OCI-LY7 (cell line): Measurements from ENCODE around the gene TAS2R43. TPM values are rescaled to one million over a fixed set of nuclear protein-coding genes. Genes with fewer than 3 reads are reported as not detected.
"Not testable (repeated sequence)": the region's sequence is repeated elsewhere in the genome, so short reads cannot be mapped to it uniquely, and the experiment has no call there.

Source experiments
- BruUV-seq: library from RNA; stranded (reverse); fragments of 400-500 nt; replicated peaks from 2 replicates; lab custom pipeline; 2021; lab: Mats Ljungman, UMichigan
- CTCF ChIA-PET: fragments of 300-600 bp; sonication (Branson Sonifier 250); formaldehyde crosslinking; loops from one replicate; lab custom pipeline; 2022; ENCODE audit warnings: antibody characterized with exemption; ENCODE audit not compliant: unreplicated experiment; lab: Charles Lee
- POLR2A ChIA-PET: fragments of 300-600 bp; sonication (Branson Sonifier 250); formaldehyde crosslinking; loops from one replicate; lab custom pipeline; 2022; ENCODE audit warnings: antibody characterized with exemption; lab: Charles Lee
- DNase-seq: peaks from one replicate; pipeline ENCODE4 v3.0.0-alpha.2; 2015; ENCODE audit warnings: low spot score
- H2AFZ ChIP-seq: fragments of 200-600 bp; sonication (generic), shearing (Covaris generic); 2 replicates; pipeline ENCODE4 v1.6.1; 2014; ENCODE audit warnings: mild to moderate bottlenecking, antibody characterized with exemption, low read length, moderate library complexity
- H3K27ac ChIP-seq: fragments of 200-600 bp; sonication (generic); 2 replicates; pipeline ENCODE4 v1.5.1; 2014; ENCODE audit warnings: mixed run types, low read depth, mild to moderate bottlenecking, moderate library complexity, low read length, inconsistent platforms; ENCODE audit not compliant: poor library complexity, severe bottlenecking
- H3K36me3 ChIP-seq: fragments of 200-600 bp; sonication (generic); 2 replicates; pipeline ENCODE4 v1.6.1; 2014; ENCODE audit warnings: mild to moderate bottlenecking, antibody characterized with exemption, low read length, moderate library complexity, mixed read lengths; ENCODE audit not compliant: insufficient read depth
- H3K4me1 ChIP-seq: fragments of 200-600 bp; sonication (generic); 2 replicates; pipeline ENCODE4 v1.5.1; 2014; ENCODE audit warnings: mild to moderate bottlenecking, low read length; ENCODE audit not compliant: insufficient read depth, poor library complexity, severe bottlenecking
- H3K4me2 ChIP-seq: fragments of 200-600 bp; sonication (generic); 2 replicates; pipeline ENCODE4 v1.6.1; 2014; ENCODE audit warnings: mild to moderate bottlenecking, low read length
- H3K4me3 ChIP-seq: fragments of 200-600 bp; sonication (generic); 2 replicates; pipeline ENCODE4 v1.5.1; 2014; ENCODE audit warnings: mild to moderate bottlenecking, low read depth, low read length; ENCODE audit not compliant: poor library complexity, severe bottlenecking
- H3K79me2 ChIP-seq: fragments of 200-600 bp; sonication (generic); 2 replicates; pipeline ENCODE4 v1.6.1; 2016; ENCODE audit warnings: low read depth, mild to moderate bottlenecking, low read length, moderate library complexity, mixed read lengths; ENCODE audit not compliant: insufficient read depth
- H3K9me2 ChIP-seq: fragments of 200-600 bp; sonication (generic); 2 replicates; pipeline ENCODE4 v1.6.1; 2016; ENCODE audit warnings: mild to moderate bottlenecking, low read length, mixed read lengths; ENCODE audit not compliant: insufficient read depth
- H3K9me3 ChIP-seq: fragments of 200-600 bp; sonication (generic); 2 replicates; pipeline ENCODE4 v1.6.1; 2014; ENCODE audit warnings: mild to moderate bottlenecking, mixed run types, low read length, mixed read lengths
- H4K20me1 ChIP-seq: fragments of 200-600 bp; sonication (generic); 2 replicates; pipeline ENCODE4 v1.6.1; 2014; ENCODE audit warnings: mild to moderate bottlenecking, antibody characterized with exemption, low read length, moderate library complexity, mixed read lengths; ENCODE audit not compliant: insufficient read depth
- CTCF ChIP-seq: fragments of 200-600 bp; sonication (generic); conservative IDR thresholded peaks from 2 replicates; pipeline ENCODE4 v1.5.1; 2014; ENCODE audit warnings: mild to moderate bottlenecking, antibody characterized with exemption, low read length, moderate library complexity, mixed read lengths
- EZH2phosphoT487 ChIP-seq: fragments of 200-600 bp; sonication (generic); IDR thresholded peaks from 2 replicates; pipeline ENCODE4 v1.6.1; 2018; ENCODE audit warnings: low read depth, borderline replicate concordance, mild to moderate bottlenecking, mixed run types, antibody characterized with exemption, low read length, moderate library complexity, mixed read lengths
- intact Hi-C: fragments of 100-400 bp; cut with micrococcal nuclease; formaldehyde crosslinking; loops from one replicate; pipeline ENCODE4 v1.10.0; 2022; ENCODE audit not compliant: unreplicated experiment
- total RNA-seq, 2 experiments: library from RNA; depleted of rRNA in 1 of 2; stranded (reverse); fragments of >200 nt in 1 of 2; shearing (Covaris generic) in 1 of 2; gene quantifications; 2 replicates each; pipeline ENCODE4 v1.2.3, GENCODE V29; 2014 to 2022

TAS2R43 gene
- total RNA-seq, 2 experiments from 2014 or later, result 3.0 to 4.7 TPM

DNA sequence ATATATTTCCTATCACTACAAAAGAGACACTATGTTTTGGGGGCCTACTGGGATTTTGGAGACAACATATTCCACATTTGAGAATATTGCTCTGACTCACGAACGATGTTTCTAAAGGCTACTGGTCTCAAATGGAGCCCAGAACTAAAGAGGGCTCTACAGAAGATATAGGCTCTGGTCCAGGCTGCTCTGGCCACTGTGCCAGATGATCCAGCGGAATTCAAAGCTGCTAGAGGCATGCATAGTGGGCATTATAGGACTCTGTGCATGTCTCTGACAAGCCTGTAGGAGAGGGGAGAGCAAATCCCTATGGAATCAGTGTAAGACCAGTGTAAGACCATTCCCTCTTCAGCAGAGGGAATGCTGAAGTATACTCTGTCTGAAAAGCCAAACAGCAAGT, 38.3 kb upstream of the TAS2R43 start:
- H3K4me3 ChIP-seq, result no peak overlapping the region
- DNase-seq, result no peak
- no peaks in the 10 kb centered on the region for H3K9me2 ChIP-seq
- POLR2A ChIA-PET, result no interaction called here
- H3K9me3 ChIP-seq, result 0 out of 2 replicates have a peak, but pooled peaks cover 7% of the 10 kb centered on the region
- no peak overlapping the region for H3K27ac ChIP-seq
- no peaks in the 10 kb centered on the region for H4K20me1 ChIP-seq
- TF ChIP-seq EZH2phosphoT487 (no peak), CTCF (no peak)
- CTCF ChIA-PET, result no interaction called here
- no peak overlapping the region for H2AFZ ChIP-seq
- no TSS peak for BruUV-seq
- no peaks in the 10 kb centered on the region for H3K4me1 ChIP-seq
- H3K36me3 ChIP-seq, result no peaks in the 10 kb centered on the region
- H3K4me2 ChIP-seq, result no peak overlapping the region
- intact Hi-C loops, result no loop called here
- H3K79me2 ChIP-seq, result peaks cover 2% of the 10 kb centered on the region; the same call in 1 of the 2 replicates

GRCh38 chr12:11114130-11114529, 22.0 kb upstream of the TAS2R43 start:
- intact Hi-C loops, CTCF ChIA-PET, H4K20me1 ChIP-seq, H3K4me3 ChIP-seq, H3K9me2 ChIP-seq, H3K27ac ChIP-seq, H3K4me2 ChIP-seq, BruUV-seq, H2AFZ ChIP-seq, H3K36me3 ChIP-seq, DNase-seq, POLR2A ChIA-PET, H3K4me1 ChIP-seq: not testable (repeated sequence)
- peaks cover 39% of the 10 kb centered on the region; the same call in 1 of the 2 replicates for H3K79me2 ChIP-seq
- peaks cover 16% of the 10 kb centered on the region; the same call in 1 of the 2 replicates for H3K9me3 ChIP-seq

GRCh38 chr12:11111213-11111612, 19.1 kb upstream of the TAS2R43 start:
- CTCF ChIA-PET, H3K4me1 ChIP-seq, H3K4me2 ChIP-seq, DNase-seq, H3K36me3 ChIP-seq, intact Hi-C loops, BruUV-seq, H3K4me3 ChIP-seq, H4K20me1 ChIP-seq, H2AFZ ChIP-seq, H3K27ac ChIP-seq, H3K9me2 ChIP-seq: not testable (repeated sequence)
- Histone ChIP-seq H3K79me2 (peaks cover 32% of the 10 kb centered on the region; the same call in 1 of the 2 replicates), H3K9me3 (peaks cover 16% of the 10 kb centered on the region; the same call in 1 of the 2 replicates)
- POLR2A ChIA-PET, result interaction anchor here (1.3 kb wide), 1 partner anchor 10 kb away, joined by 3 read pairs; no protein-coding TSS in a partner anchor

DNA sequence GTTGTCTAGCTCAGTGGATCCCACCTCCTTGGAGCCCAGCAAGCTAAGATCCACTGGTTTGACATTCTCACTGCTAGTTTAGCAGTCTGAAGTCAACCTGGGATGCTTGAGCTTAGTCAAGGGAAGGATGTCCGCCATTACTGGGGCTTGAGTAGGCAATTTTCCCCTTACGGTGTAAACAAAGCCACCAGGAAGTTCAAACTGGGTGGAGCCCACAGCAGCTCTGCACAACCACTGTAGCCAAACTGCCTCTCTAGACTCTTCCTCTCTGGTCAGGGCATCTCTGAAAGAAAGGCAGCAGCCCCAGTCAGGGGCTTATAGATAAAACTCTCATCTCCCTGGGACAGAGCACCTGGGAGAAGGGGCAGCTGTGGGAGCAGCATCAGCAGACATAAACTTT, 16.7 kb upstream of the TAS2R43 start:
- BruUV-seq, result no TSS peak
- intact Hi-C loops, result no loop called here
- DNase-seq, result no peak
- no peaks in the 10 kb centered on the region for H3K4me1 ChIP-seq
- no peak overlapping the region for H3K4me2 ChIP-seq
- ChIA-PET CTCF (no interaction called here), POLR2A (no interaction called here)
- no peak overlapping the region for H3K4me3 ChIP-seq
- H4K20me1 ChIP-seq, result no peaks in the 10 kb centered on the region
- peaks cover 9% of the 10 kb centered on the region; the same call in 1 of the 2 replicates for H3K9me3 ChIP-seq
- TF ChIP-seq EZH2phosphoT487, result no peak
- no peak for TF ChIP-seq CTCF
- no peak overlapping the region for H3K27ac ChIP-seq
- H3K36me3 ChIP-seq, result peaks cover 4% of the 10 kb centered on the region
- H3K79me2 ChIP-seq, result peaks cover 17% of the 10 kb centered on the region; the same call in 1 of the 2 replicates
- no peak overlapping the region for H2AFZ ChIP-seq
- H3K9me2 ChIP-seq, result no peaks in the 10 kb centered on the region
